SK-N-SH (cell line): ENCODE results near the gene MINDY2. TPM values are rescaled to one million over a fixed set of nuclear protein-coding genes. Genes with fewer than 3 reads are reported as not detected.

Source experiments
- CTCF ChIA-PET: fragments of 300-600, 350-600 bp; formaldehyde crosslinking; extraction: SDS; loops from one replicate; lab custom pipeline; 2021; lab: Yijun Ruan, JAX
- POLR2A ChIA-PET: fragments of 350-600 bp; sonication (Branson Sonifier 250); formaldehyde crosslinking; extraction: SDS; loops from one replicate; lab custom pipeline; 2020; ENCODE audit warnings: antibody characterized with exemption, inconsistent platforms; lab: Yijun Ruan, JAX
- DNase-seq: peaks from one replicate; pipeline ENCODE4 v3.0.0; 2012
- H2AFZ ChIP-seq: fragments of 200-600 bp; sonication (generic); 2 replicates; pipeline ENCODE4 v1.8.1; 2016; ENCODE audit warnings: antibody characterized with exemption, mild to moderate bottlenecking, low read depth
- H3F3A ChIP-seq: fragments of 200-600 bp; sonication (generic); replicated peaks from 2 replicates; pipeline ENCODE3; 2016; ENCODE audit warnings: antibody characterized with exemption, mild to moderate bottlenecking; ENCODE audit not compliant: insufficient read depth
- H3K27ac ChIP-seq, 2 experiments: fragments of 200-500 bp in 1 of 2; fragments of 200-600 bp in 1 of 2; sonication (Bioruptor generic) in 1 of 2; sonication (generic), shearing (Covaris generic) in 1 of 2; 2 replicates each; pipeline versions ENCODE4 v1.5.1 to v1.6.1; 2014 to 2016; ENCODE audit warnings: low read depth in 2 of 2, inconsistent platforms in 1 of 2, low read length in 1 of 2, mild to moderate bottlenecking in 1 of 2, mixed read lengths in 1 of 2
- H3K27me3 ChIP-seq: fragments of 200-600 bp; sonication (generic), shearing (Covaris generic); 2 replicates; pipeline ENCODE4 v1.6.1; 2016; ENCODE audit warnings: mixed run types; ENCODE audit not compliant: insufficient read depth
- H3K36me3 ChIP-seq, 2 experiments: fragments of 200-500 bp in 1 of 2; fragments of 200-600 bp in 1 of 2; sonication (Bioruptor generic) in 1 of 2; sonication (generic) in 1 of 2; replicated peaks in 1 of 2; 2 replicates each; pipeline versions ENCODE3 to v1.5.1; 2014 to 2016; ENCODE audit warnings: low read length in 1 of 2, mild to moderate bottlenecking in 1 of 2; ENCODE audit not compliant: insufficient read depth in 2 of 2, control insufficient read depth in 1 of 2
- H3K4me1 ChIP-seq, 2 experiments: fragments of 200-500 bp in 1 of 2; fragments of 200-600 bp in 1 of 2; sonication (Bioruptor generic) in 1 of 2; sonication (generic), shearing (Covaris generic) in 1 of 2; 2 replicates each; pipeline versions ENCODE4 v1.5.1 to v1.6.1; 2014 to 2016; ENCODE audit warnings: low read depth in 1 of 2, low read length in 1 of 2, mixed run types in 1 of 2; ENCODE audit not compliant: insufficient read depth in 2 of 2, control insufficient read depth in 1 of 2
- H3K4me2 ChIP-seq: fragments of 200-600 bp; sonication (generic), shearing (Covaris generic); 2 replicates; pipeline ENCODE4 v1.6.1; 2017; ENCODE audit warnings: mixed run types
- H3K4me3 ChIP-seq, 2 experiments: fragments of 200-500 bp in 1 of 2; fragments of 200-600 bp in 1 of 2; sonication (Bioruptor generic) in 1 of 2; sonication (generic), shearing (Covaris generic) in 1 of 2; 2 replicates each; pipeline versions ENCODE4 v1.5.1 to v1.8.1; 2014 to 2016; ENCODE audit warnings: low read depth in 2 of 2, inconsistent platforms in 1 of 2, low read length in 1 of 2, mild to moderate bottlenecking in 1 of 2, mixed read lengths in 1 of 2, moderate library complexity in 1 of 2
- H3K79me2 ChIP-seq: fragments of 200-600 bp; sonication (generic); 2 replicates; pipeline ENCODE4 v1.8.1; 2017; ENCODE audit warnings: mild to moderate bottlenecking; ENCODE audit not compliant: insufficient read depth
- H3K9ac ChIP-seq: fragments of 200-600 bp; sonication (generic); 2 replicates; pipeline ENCODE4 v1.6.1; 2017; ENCODE audit warnings: mixed run types
- H3K9me2 ChIP-seq: fragments of 200-600 bp; sonication (generic); 2 replicates; pipeline ENCODE4 v1.6.1; 2017; ENCODE audit warnings: mixed run types
- H3K9me3 ChIP-seq: fragments of 200-600 bp; sonication (generic); 2 replicates; pipeline ENCODE4 v1.6.1; 2017; ENCODE audit warnings: mixed run types, mild to moderate bottlenecking, moderate library complexity
- H4K20me1 ChIP-seq: fragments of 200-600 bp; sonication (generic); 2 replicates; pipeline ENCODE4 v1.6.1; 2017; ENCODE audit warnings: mild to moderate bottlenecking, mixed run types; ENCODE audit not compliant: insufficient read depth
- CTCF ChIP-seq: fragments of 200-600 bp; sonication (generic); IDR thresholded peaks from 2 replicates; pipeline ENCODE4 v1.6.1; 2017; ENCODE audit warnings: antibody characterized with exemption, mild to moderate bottlenecking, moderate library complexity
- ELF1 ChIP-seq: IDR thresholded peaks from 2 replicates; pipeline ENCODE4 v1.4.0; 2012
- FOSL2 ChIP-seq: IDR thresholded peaks from 2 replicates; pipeline ENCODE4 v1.4.0; 2012; ENCODE audit warnings: low read depth, mild to moderate bottlenecking, moderate library complexity, borderline replicate concordance
- FOXM1 ChIP-seq: IDR thresholded peaks from 2 replicates; pipeline ENCODE4 v1.4.0; 2012; ENCODE audit warnings: low read depth, mild to moderate bottlenecking
- MEF2A ChIP-seq: IDR thresholded peaks from 2 replicates; pipeline ENCODE4 v1.4.0; 2012; ENCODE audit warnings: low read depth, borderline replicate concordance
- NFIC ChIP-seq: IDR thresholded peaks from 2 replicates; pipeline ENCODE4 v1.4.0; 2012; ENCODE audit warnings: borderline replicate concordance
- NRF1 ChIP-seq: IDR thresholded peaks from 2 replicates; pipeline ENCODE4 v1.6.1; 2012; ENCODE audit warnings: low read depth, mild to moderate bottlenecking, low read length
- POLR2AphosphoS5 ChIP-seq: IDR thresholded peaks from 2 replicates; pipeline ENCODE4 v1.6.1; 2012; ENCODE audit warnings: low read depth, low read length
- RAD21 ChIP-seq: IDR thresholded peaks from 2 replicates; pipeline ENCODE4 v1.6.1; 2012; ENCODE audit warnings: mild to moderate bottlenecking, low read length
- RCOR1 ChIP-seq: fragments of 150-350 bp; IDR thresholded peaks from 2 replicates; pipeline ENCODE4 v1.6.1; 2017; ENCODE audit warnings: antibody characterized with exemption, low read length
- RFX5 ChIP-seq: IDR thresholded peaks from 2 replicates; pipeline ENCODE4 v1.6.1; 2012; ENCODE audit warnings: mild to moderate bottlenecking, improper control_type of control experiment, low read length
- RXRA ChIP-seq: IDR thresholded peaks from 2 replicates; pipeline ENCODE4 v1.4.0; 2012; ENCODE audit warnings: low read depth, mild to moderate bottlenecking, borderline replicate concordance
- TAF1 ChIP-seq: IDR thresholded peaks from 2 replicates; pipeline ENCODE4 v1.6.1; 2012; ENCODE audit warnings: low read depth, mild to moderate bottlenecking, low read length, moderate library complexity, borderline replicate concordance
- TCF12 ChIP-seq: IDR thresholded peaks from 2 replicates; pipeline ENCODE4 v1.4.0; 2012
- USF1 ChIP-seq: IDR thresholded peaks from 2 replicates; pipeline ENCODE4 v1.4.0; 2012; ENCODE audit warnings: low read depth, borderline replicate concordance
- YY1 ChIP-seq: IDR thresholded peaks from 2 replicates; pipeline ENCODE4 v1.4.0; 2012; ENCODE audit warnings: low read depth, mild to moderate bottlenecking
- WGBS: methylation state at CpG from one replicate; pipeline ENCODE4 v1.1.6; 2017; ENCODE audit warnings: low lambda C conversion rate; 5-methylcytosine and 5-hydroxymethylcytosine counted together
- polyA plus RNA-seq, 3 experiments: library from polyadenylated mRNA; depleted of rRNA; stranded (reverse); fragments of >200 nt; gene quantifications; 2 replicates each; pipeline ENCODE4 v1.2.3, GENCODE V29; 2012
- TF ChIP-seq, protein P1 (sequence below): IDR thresholded peaks from 2 replicates; pipeline ENCODE4 v1.4.0; 2012; ENCODE audit warnings: low read depth
- TF ChIP-seq, protein P2 (sequence below): IDR thresholded peaks from 2 replicates; pipeline ENCODE4; 2012

MINDY2 gene
- polyA plus RNA-seq, 1 of the 3 experiments (the other 2 are of a cell fraction): 1.0 TPM

GRCh38 chr15:58839485-58839884 lies 68.4 kb downstream of the MINDY2 start:
- no peaks in the 10 kb centered on the region for H4K20me1 ChIP-seq
- CTCF ChIA-PET: no interaction called here
- H3K4me1 ChIP-seq: no peaks in the 10 kb centered on the region
- peak; percentile 47 for TF ChIP-seq RAD21
- peak; percentile 55 for TF ChIP-seq CTCF
- TF ChIP-seq, protein P1, sequence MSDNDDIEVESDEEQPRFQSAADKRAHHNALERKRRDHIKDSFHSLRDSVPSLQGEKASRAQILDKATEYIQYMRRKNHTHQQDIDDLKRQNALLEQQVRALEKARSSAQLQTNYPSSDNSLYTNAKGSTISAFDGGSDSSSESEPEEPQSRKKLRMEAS: no peak
- no peaks in the 10 kb centered on the region for H3K36me3 ChIP-seq
- H3K9me3 ChIP-seq: no peaks in the 10 kb centered on the region
- no peak overlapping the region for H3K4me3 ChIP-seq
- H2AFZ ChIP-seq: no peak overlapping the region
- POLR2A ChIA-PET: no interaction called here
- no peaks in the 10 kb centered on the region for H3F3A ChIP-seq
- no peaks in the 10 kb centered on the region for H3K9me2 ChIP-seq
- H3K27ac ChIP-seq: no peak overlapping the region
- H3K27me3 ChIP-seq: no peaks in the 10 kb centered on the region
- WGBS: 100% methylated on average over 1 of the region's 1 CpG
- no peak for DNase-seq
- H3K79me2 ChIP-seq: no peaks in the 10 kb centered on the region
- H3K4me2 ChIP-seq: no peak overlapping the region
- no peak overlapping the region for H3K9ac ChIP-seq

DNA sequence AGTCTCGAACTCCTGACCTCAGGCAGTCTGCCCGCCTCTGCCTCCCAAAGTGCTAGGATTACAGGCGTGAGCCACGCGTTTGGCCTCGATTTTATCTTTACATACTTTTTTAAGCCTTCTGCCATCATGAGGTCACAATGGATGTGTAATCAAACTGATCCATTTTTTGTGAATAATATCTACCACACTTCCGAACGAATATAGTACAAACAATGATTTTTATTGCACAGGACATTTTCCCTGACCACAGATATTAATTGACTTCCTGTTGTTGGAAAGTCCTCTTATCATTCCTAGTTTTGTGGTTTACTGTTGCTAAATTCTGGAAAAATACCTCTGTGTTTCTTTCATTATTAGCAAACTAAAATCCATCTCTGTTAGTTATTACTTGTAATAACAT lies 68.9 kb downstream of the MINDY2 start:
- no peaks in the 10 kb centered on the region for H3K79me2 ChIP-seq
- POLR2A ChIA-PET: no interaction called here
- H3F3A ChIP-seq: no peaks in the 10 kb centered on the region
- no peaks in the 10 kb centered on the region for H3K4me1 ChIP-seq
- H4K20me1 ChIP-seq: no peaks in the 10 kb centered on the region
- H3K27ac ChIP-seq: no peak overlapping the region
- TF ChIP-seq ELF1 (no peak), RFX5 (no peak)
- TF ChIP-seq, protein P2, sequence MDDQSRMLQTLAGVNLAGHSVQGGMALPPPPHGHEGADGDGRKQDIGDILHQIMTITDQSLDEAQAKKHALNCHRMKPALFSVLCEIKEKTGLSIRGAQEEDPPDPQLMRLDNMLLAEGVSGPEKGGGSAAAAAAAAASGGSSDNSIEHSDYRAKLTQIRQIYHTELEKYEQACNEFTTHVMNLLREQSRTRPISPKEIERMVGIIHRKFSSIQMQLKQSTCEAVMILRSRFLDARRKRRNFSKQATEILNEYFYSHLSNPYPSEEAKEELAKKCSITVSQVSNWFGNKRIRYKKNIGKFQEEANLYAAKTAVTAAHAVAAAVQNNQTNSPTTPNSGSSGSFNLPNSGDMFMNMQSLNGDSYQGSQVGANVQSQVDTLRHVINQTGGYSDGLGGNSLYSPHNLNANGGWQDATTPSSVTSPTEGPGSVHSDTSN: peak; percentile 55; the same call in 1 of the 2 replicates
- TF ChIP-seq, all 33 proteins: peak for 1
- Histone ChIP-seq H3K36me3 (no peaks in the 10 kb centered on the region), H2AFZ (no peak overlapping the region), H3K9me3 (no peaks in the 10 kb centered on the region), H3K4me3 (no peak overlapping the region), H3K9ac (no peak overlapping the region), H3K4me2 (no peak overlapping the region), H3K9me2 (no peaks in the 10 kb centered on the region), H3K27me3 (no peaks in the 10 kb centered on the region)
- DNase-seq: no peak
- 87% methylated on average over 8 of the region's 8 CpGs for WGBS
- CTCF ChIA-PET: no interaction called here

GRCh38 chr15:58842713-58843396 lies 71.8 kb downstream of the MINDY2 start:
- no peak overlapping the region for H2AFZ ChIP-seq
- no peak for TF ChIP-seq POLR2AphosphoS5
- TF ChIP-seq RXRA: no peak
- TF ChIP-seq TCF12: no peak
- TF ChIP-seq MEF2A: no peak
- no peak for TF ChIP-seq RCOR1
- TF ChIP-seq YY1: no peak
- TF ChIP-seq NRF1: no peak
- no peak for TF ChIP-seq TAF1
- no peak for TF ChIP-seq FOXM1
- no peak for TF ChIP-seq RAD21
- TF ChIP-seq, protein P2: no peak
- TF ChIP-seq FOSL2: no peak
- no peak for TF ChIP-seq NFIC
- TF ChIP-seq USF1: no peak
- H3K27ac ChIP-seq: no peak overlapping the region
- WGBS: 94% methylated on average over 4 of the region's 4 CpGs
- no peaks in the 10 kb centered on the region for H3K27me3 ChIP-seq
- POLR2A ChIA-PET: no interaction called here
- H3K36me3 ChIP-seq: peaks cover 0 to 5% of the 10 kb centered on the region in 2 experiments
- no peaks in the 10 kb centered on the region for H3K9me2 ChIP-seq
- no peaks in the 10 kb centered on the region for H3K4me1 ChIP-seq
- CTCF ChIA-PET: no interaction called here
- no peaks in the 10 kb centered on the region for H4K20me1 ChIP-seq
- H3K79me2 ChIP-seq: no peaks in the 10 kb centered on the region
- no peak overlapping the region for H3K4me2 ChIP-seq
- no peak for DNase-seq
- H3K9me3 ChIP-seq: no peaks in the 10 kb centered on the region
- no peak overlapping the region for H3K4me3 ChIP-seq
- no peak overlapping the region for H3K9ac ChIP-seq
- H3F3A ChIP-seq: no peaks in the 10 kb centered on the region
